ENCODE data around the gene AQP3.
"Not testable (repeated sequence)": the region's sequence is repeated elsewhere in the genome, so short reads cannot be mapped to it uniquely, and the experiment has no call there.

Gene AQP3

GRCh38 chr9:33407061-33407460, 40.3 kb downstream of the AQP3 start:
- DNase-seq = no peak

- DNase-seq = no peak
Observed at GRCh38 chr9:33404788-33405362, 42.5 kb downstream of the AQP3 start.

- no peak for DNase-seq
Observed at GRCh38 chr9:33403941-33404787, 43.2 kb downstream of the AQP3 start.

DNA sequence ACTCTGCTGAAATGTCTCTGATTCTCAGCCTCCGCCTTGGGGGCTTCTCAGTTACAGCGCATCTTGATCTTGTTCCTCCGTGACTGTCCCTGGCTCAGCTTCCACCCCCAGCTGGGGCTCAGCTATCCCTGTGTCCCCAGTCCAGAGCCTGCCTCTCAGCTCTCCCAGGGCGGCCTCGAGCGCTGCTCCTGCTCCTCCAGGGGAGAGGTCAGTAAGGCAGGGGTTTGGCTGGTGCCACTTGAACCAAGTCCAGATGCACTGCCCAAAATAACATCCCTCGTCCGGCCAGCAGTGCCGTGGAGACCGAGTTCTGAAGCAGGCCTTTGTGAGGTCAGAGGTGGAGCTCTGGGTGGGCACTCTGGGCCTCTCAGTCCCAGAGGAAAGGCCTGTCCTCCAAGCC, 45.0 kb downstream of the AQP3 start, which contains the start of gene AQP7:
AQP7 (minus strand) TSS at position 198 of the 400 bp plus-strand sequence. CDS start 1,306 bp downstream, outside the sequence.
- DNase-seq = not testable (repeated sequence)

DNA sequence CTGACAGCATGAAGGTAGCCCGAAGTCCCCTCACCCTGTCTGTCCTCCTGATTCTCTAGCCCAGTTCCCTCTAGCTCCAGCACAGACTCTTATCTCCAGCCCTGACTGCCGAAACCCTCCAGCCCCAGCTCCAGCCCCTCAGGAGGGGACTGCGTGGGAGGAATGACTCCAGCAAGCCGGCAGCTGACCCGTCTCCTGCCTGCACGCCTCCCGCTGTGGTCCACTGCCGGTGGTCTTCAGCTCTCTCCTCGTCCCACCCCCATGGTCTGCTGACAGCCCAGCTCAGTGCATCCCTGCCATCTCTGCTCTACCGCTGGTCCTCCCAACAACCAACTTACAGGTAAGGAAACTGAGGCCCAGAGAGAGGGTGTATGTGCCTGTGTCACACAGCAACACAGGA, 45.6 kb downstream of the AQP3 start:
- not testable (repeated sequence) for DNase-seq

GRCh38 chr9:33399047-33399446, 48.3 kb downstream of the AQP3 start:
- DNase-seq = not testable (repeated sequence)

GRCh38 chr9:33397801-33398200, 49.6 kb downstream of the AQP3 start:
- not testable (repeated sequence) for DNase-seq

GRCh38 chr9:33395159-33395879, 52.1 kb downstream of the AQP3 start:
- not testable (repeated sequence) for DNase-seq

DNA sequence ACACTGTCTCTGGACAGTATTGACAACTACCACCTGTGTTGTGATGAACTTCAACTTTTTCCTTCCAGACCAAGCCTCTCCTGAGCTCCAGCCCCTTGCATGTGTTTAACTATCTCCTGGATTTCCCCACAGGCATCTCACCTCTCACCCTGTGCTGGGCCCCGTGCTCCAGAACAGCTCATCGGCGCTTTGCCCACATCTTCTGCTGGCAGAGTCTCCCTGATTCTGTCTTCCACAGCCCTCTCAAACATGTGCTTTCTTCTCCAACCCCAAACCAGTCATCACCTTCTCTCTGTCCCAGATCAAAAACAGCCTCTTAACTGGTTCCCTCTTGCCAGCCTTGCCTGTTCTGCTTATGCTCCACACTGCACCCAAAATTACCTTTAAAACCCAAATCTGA, 53.4 kb downstream of the AQP3 start:
- DNase-seq = not testable (repeated sequence)

DNA sequence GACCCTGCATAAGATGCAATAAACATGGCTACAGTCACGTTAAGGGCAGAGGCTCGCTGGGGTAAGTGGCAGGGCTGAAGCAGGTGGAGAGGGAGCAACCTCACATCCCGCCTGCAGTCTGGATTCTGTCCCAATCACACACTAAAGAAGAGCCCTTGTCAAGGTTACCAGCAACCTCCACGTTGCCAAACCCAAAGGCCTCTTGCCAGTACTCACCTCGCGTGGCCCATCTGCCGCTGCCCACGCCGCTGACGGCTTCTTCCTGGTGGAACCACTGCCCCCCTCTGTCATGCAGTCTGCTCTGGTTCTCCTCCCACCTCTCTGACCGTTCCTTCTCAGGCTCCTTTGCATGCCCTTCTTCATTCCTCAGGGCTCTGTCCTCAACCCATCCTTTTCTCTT, 53.8 kb downstream of the AQP3 start:
- DNase-seq = no peak

DNA sequence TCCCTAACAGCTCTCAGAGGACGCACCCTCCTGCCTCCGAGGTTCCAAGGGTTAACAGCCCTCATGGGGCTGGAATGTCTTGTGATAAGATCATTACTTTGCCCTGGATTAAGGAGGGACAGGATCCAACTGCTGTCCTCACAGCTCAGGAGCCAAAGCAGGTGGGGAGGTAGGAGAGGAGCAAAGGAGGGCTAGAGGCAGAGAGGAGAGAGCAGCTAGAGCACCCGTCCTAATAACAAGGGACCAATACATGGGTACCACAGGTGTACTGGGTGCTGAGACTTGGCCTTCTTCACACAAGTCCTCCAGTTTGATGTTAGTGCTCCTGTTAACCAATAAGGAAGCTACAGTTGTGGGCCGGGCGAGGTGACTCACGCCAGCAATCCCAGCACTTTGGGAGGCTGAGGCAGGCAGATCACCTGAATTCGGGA, 54.8 kb downstream of the AQP3 start:
- not testable (repeated sequence) for DNase-seq

Data from activated CD4-positive, CD25-positive, alpha-beta regulatory T cell treated with anti-CD3 and anti-CD28 coated beads, Interleukin-2, amount 50 U/mL, for 72 hours (primary cell).